Endothelial cell of umbilical vein (primary cell): ENCODE measurements around the gene OR5D16. TPM values are rescaled to one million over a fixed set of nuclear protein-coding genes. Genes with fewer than 3 reads are reported as not detected.

Experiments used
- BruUV-seq: library from RNA; stranded (reverse); fragments of 400-500 nt; replicated peaks from 2 replicates; lab custom pipeline; 2021; lab: Mats Ljungman, UMichigan
- CTCF ChIA-PET: fragments of 300-600, 350-600 bp; sonication (Branson Sonifier 250); formaldehyde crosslinking; loops from one replicate; lab custom pipeline; 2021; ENCODE audit warnings: antibody characterized with exemption, inconsistent platforms; lab: Charles Lee
- POLR2A ChIA-PET: fragments of 300-600, 350-600 bp; sonication (Branson Sonifier 250); formaldehyde crosslinking; loops from one replicate; lab custom pipeline; 2021; ENCODE audit warnings: antibody characterized with exemption, inconsistent platforms; lab: Charles Lee
- DNase-seq: peaks from one replicate; pipeline ENCODE4 v3.0.0-alpha.2; 2011; ENCODE audit warnings: low read depth, low spot score
- FAIRE-seq: peaks from 2 replicates; lab custom pipeline; 2011; peaks lifted over from hg19 to GRCh38; lab: Jason Lieb, UNC
- H2AFZ ChIP-seq: 2 replicates; pipeline ENCODE4 v1.6.0; 2012; ENCODE audit warnings: low read depth, low read length, control low read depth, inconsistent platforms
- H3K27ac ChIP-seq: 2 replicates; pipeline ENCODE4 v1.5.1; 2011; ENCODE audit warnings: low read depth, mild to moderate bottlenecking, control low read depth, low read length, moderate library complexity; ENCODE audit not compliant: insufficient read depth
- H3K27me3 ChIP-seq, 2 experiments: 2 replicates each; pipeline versions ENCODE4 v1.6.0 to v1.6.1; 2011; ENCODE audit warnings: low read length in 2 of 2, mixed read lengths in 1 of 2; ENCODE audit not compliant: control insufficient read depth in 2 of 2, insufficient read depth in 2 of 2
- H3K36me3 ChIP-seq, 2 experiments: 2 replicates in 1 of 2; 3 replicates in 1 of 2; pipeline ENCODE4 v1.5.1; 2011; ENCODE audit warnings: low read length in 2 of 2, mild to moderate bottlenecking in 1 of 2, moderate library complexity in 1 of 2; ENCODE audit not compliant: control insufficient read depth in 2 of 2, insufficient read depth in 2 of 2; ENCODE audit errors: extremely low read depth in 1 of 2
- H3K4me1 ChIP-seq: 3 replicates; pipeline ENCODE4 v1.5.1; 2011; ENCODE audit warnings: mild to moderate bottlenecking, low read length; ENCODE audit not compliant: control insufficient read depth, insufficient read depth; ENCODE audit errors: extremely low read depth
- H3K4me2 ChIP-seq: 2 replicates; pipeline ENCODE4 v1.6.1; 2011; ENCODE audit warnings: low read length, control low read depth, mixed read lengths; ENCODE audit not compliant: insufficient read depth
- H3K4me3 ChIP-seq, 3 experiments: fragments of 200-600 bp in 1 of 3; sonication (generic), shearing (Covaris generic) in 1 of 3; replicated peaks in 1 of 3; 2 replicates each; pipeline ENCODE4 v1.5.1; 2011 to 2016; ENCODE audit warnings: control low read depth in 3 of 3, low read length in 3 of 3, mild to moderate bottlenecking in 2 of 3, inconsistent platforms in 1 of 3, low read depth in 1 of 3, moderate library complexity in 1 of 3; ENCODE audit not compliant: insufficient read depth in 1 of 3
- H3K79me2 ChIP-seq: 2 replicates; pipeline ENCODE4 v1.6.0; 2012; ENCODE audit warnings: low read length, inconsistent platforms; ENCODE audit not compliant: control insufficient read depth, insufficient read depth
- H3K9ac ChIP-seq: replicated peaks from 2 replicates; pipeline ENCODE3; 2011; ENCODE audit warnings: low read length, control low read depth; ENCODE audit not compliant: insufficient read depth; ENCODE audit errors: extremely low read depth
- H3K9me1 ChIP-seq: replicated peaks from 3 replicates; pipeline ENCODE4 v1.6.0; 2011; ENCODE audit warnings: mild to moderate bottlenecking, low read length; ENCODE audit not compliant: control insufficient read depth, insufficient read depth; ENCODE audit errors: extremely low read depth
- H3K9me3 ChIP-seq: replicated peaks from 2 replicates; pipeline ENCODE4 v1.5.1; 2012; ENCODE audit warnings: low read length, inconsistent platforms; ENCODE audit not compliant: control insufficient read depth, insufficient read depth
- H4K20me1 ChIP-seq: replicated peaks from 2 replicates; pipeline ENCODE3; 2011; ENCODE audit warnings: mild to moderate bottlenecking, low read length; ENCODE audit not compliant: control insufficient read depth, insufficient read depth; ENCODE audit errors: extremely low read depth
- CTCF ChIP-seq, 2 donors: IDR thresholded peaks; 1 replicate in 1 of 2; 2 replicates in 1 of 2; pipeline ENCODE4 v1.5.1; 2011; ENCODE audit warnings: low read length in 2 of 2, mild to moderate bottlenecking in 2 of 2, moderate library complexity in 2 of 2, control low read depth in 1 of 2, inconsistent platforms in 1 of 2, low read depth in 1 of 2; ENCODE audit not compliant: insufficient read depth in 1 of 2; ENCODE audit errors: extremely low read depth in 1 of 2
- EZH2 ChIP-seq: IDR thresholded peaks from 2 replicates; pipeline ENCODE4 v1.6.1; 2012; ENCODE audit warnings: borderline replicate concordance, low read depth, mild to moderate bottlenecking, moderate library complexity, low read length, inconsistent platforms; ENCODE audit not compliant: severe bottlenecking
- FOS ChIP-seq: IDR thresholded peaks from 2 replicates; pipeline ENCODE4 v1.6.1; 2011; ENCODE audit warnings: mild to moderate bottlenecking, low read length, moderate library complexity, borderline replicate concordance; ENCODE audit not compliant: insufficient read depth
- GATA2 ChIP-seq: IDR thresholded peaks from 2 replicates; pipeline ENCODE4 v1.7.0; 2011; ENCODE audit warnings: low read depth, mild to moderate bottlenecking, moderate library complexity, mixed read lengths, low read length; ENCODE audit not compliant: insufficient read length, insufficient read depth
- JUN ChIP-seq: IDR thresholded peaks from 2 replicates; pipeline ENCODE4 v1.6.1; 2011; ENCODE audit warnings: borderline replicate concordance, low read depth; ENCODE audit not compliant: insufficient read length, insufficient read depth
- MYC ChIP-seq: IDR thresholded peaks from one replicate; pipeline ENCODE4 v1.6.1; 2011; ENCODE audit warnings: mild to moderate bottlenecking, low read depth, low read length
- POLR2A ChIP-seq: IDR thresholded peaks from 2 replicates; pipeline ENCODE4 v1.6.1; 2012; ENCODE audit warnings: low read depth, mild to moderate bottlenecking, control low read depth, low read length
- POLR2AphosphoS5 ChIP-seq: IDR thresholded peaks from 2 replicates; pipeline ENCODE4 v1.6.1; 2012; ENCODE audit warnings: low read depth, mild to moderate bottlenecking, control low read depth, low read length, moderate library complexity; ENCODE audit not compliant: insufficient read depth
- dilution Hi-C: fragments of 300-500 bp; cut with MboI; formaldehyde crosslinking; loops from one replicate; pipeline ENCODE4 v1.15.0; 2019; ENCODE audit warnings: low sequenced_read_pairs; ENCODE audit not compliant: extremely low pct_ligation_motif_present
- intact Hi-C: fragments of 100-400 bp; cut with micrococcal nuclease; formaldehyde crosslinking; loops from one replicate; pipeline ENCODE4 v1.10.0; 2022
- polyA plus RNA-seq, 4 experiments: library from polyadenylated mRNA; depleted of rRNA in 3 of 4; stranded (reverse) in 3 of 4; unstranded in 1 of 4; fragments of >200 nt; gene quantifications; 2 replicates each; pipeline versions ENCODE4 v1.2.1 to v1.2.3, GENCODE V29; 2011 to 2012; ENCODE audit warnings: missing spikeins in 1 of 4
- total RNA-seq: library from RNA; stranded (reverse); gene quantifications from 2 replicates; pipeline ENCODE4 v1.2.3, GENCODE V29; 2021
- TF ChIP-seq, protein P1 (sequence below): IDR thresholded peaks from 2 replicates; pipeline ENCODE4 v1.6.1; 2011; ENCODE audit not compliant: insufficient read depth, insufficient read length

OR5D16 gene
- total and polyA plus RNA-seq, 2 donors (not counting 3 experiments of a cell fraction or from before 2014, with no cell fraction given), result not detected

DNA sequence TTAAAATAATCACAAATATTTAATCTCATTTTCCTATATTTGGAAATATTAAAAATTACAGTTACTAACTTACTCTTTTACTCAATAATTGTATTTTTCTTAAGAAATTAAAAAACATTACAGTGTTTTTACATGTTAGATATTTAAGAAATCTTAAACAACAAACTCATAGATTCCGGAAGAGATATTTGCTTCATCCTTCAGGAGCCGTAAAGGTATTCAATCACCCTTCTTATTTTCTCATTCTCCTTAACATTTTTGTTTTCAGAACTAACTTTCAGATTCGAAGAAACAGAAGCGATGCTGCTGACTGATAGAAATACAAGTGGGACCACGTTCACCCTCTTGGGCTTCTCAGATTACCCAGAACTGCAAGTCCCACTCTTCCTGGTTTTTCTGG is 19.2 kb upstream of the OR5D16 start, which contains the start of gene OR5D18:
Gene OR5D18, plus strand, starts transcription at position 301 of the 400 bp plus-strand sequence. Its CDS starts 0 bp downstream, at position 301.
- FAIRE-seq (no peak), DNase-seq (no peak)
- Histone ChIP-seq H3K9me1 (no peaks in the 10 kb centered on the region), H4K20me1 (no peaks in the 10 kb centered on the region), H3K27me3 (no peaks in the 10 kb centered on the region), H3K36me3 (no peaks in the 10 kb centered on the region), H3K9me3 (peaks cover 3% of the 10 kb centered on the region), H3K4me2 (no peak within 1 kb of the TSS), H3K4me1 (no peaks in the 10 kb centered on the region), H3K4me3 (no peak within 1 kb of the TSS), H3K9ac (no peak within 1 kb of the TSS), H3K79me2 (no peaks in the 10 kb centered on the region), H2AFZ (no peak within 1 kb of the TSS), H3K27ac (no peak within 1 kb of the TSS)
- dilution Hi-C loops (no loop called here), intact Hi-C loops (no loop called here)
- BruUV-seq, result no TSS peak
- ChIA-PET POLR2A (no interaction called here), CTCF (no interaction called here)
- TF ChIP-seq POLR2AphosphoS5, result no peak
- TF ChIP-seq JUN, result no peak
- no peak for TF ChIP-seq CTCF (IDR thresholded peaks at IDR 0.05; ENCODE audit: extremely low read depth in 1 of 2, insufficient read depth in 1 of 2, low read depth in 1 of 2, low read length in 2 of 2)
- TF ChIP-seq FOS, result no peak

DNA sequence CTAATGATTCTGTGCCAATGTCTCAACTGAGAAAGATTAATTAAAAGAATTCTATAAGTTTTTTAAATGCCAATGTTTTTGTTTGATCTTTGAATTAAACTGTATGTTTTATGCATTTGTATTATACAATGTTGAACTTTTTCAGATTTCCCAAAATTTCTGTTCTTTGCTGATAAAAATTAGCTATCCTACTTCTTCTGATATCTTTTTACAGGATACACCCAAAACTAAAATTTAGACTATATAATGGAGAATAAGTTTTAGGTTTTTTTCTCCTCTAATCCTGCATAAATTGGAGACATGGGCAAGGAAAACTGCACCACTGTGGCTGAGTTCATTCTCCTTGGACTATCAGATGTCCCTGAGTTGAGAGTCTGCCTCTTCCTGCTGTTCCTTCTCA is 11.6 kb upstream of the OR5D16 start, which contains the start of gene OR5L2:
Gene OR5L2, plus strand, starts transcription at position 301 of the 400 bp plus-strand sequence. Its CDS starts 0 bp downstream, at position 301.
- H3K4me1 ChIP-seq, result no peaks in the 10 kb centered on the region
- H3K4me3 ChIP-seq, result no peak within 1 kb of the TSS
- H3K9ac ChIP-seq, result no peak within 1 kb of the TSS
- H3K36me3 ChIP-seq, result no peaks in the 10 kb centered on the region
- ChIA-PET POLR2A (no interaction called here), CTCF (no interaction called here)
- dilution Hi-C loops, result no loop called here
- no peak within 1 kb of the TSS for H3K4me2 ChIP-seq
- H2AFZ ChIP-seq, result no peak within 1 kb of the TSS
- H3K9me1 ChIP-seq, result no peaks in the 10 kb centered on the region
- no peaks in the 10 kb centered on the region for H3K79me2 ChIP-seq
- TF ChIP-seq EZH2, result no peak
- no peak for TF ChIP-seq MYC
- no peak for TF ChIP-seq FOS
- TF ChIP-seq POLR2AphosphoS5, result no peak
- TF ChIP-seq CTCF (IDR thresholded peaks at IDR 0.05; ENCODE audit: extremely low read depth in 1 of 2, insufficient read depth in 1 of 2, low read depth in 1 of 2, low read length in 2 of 2), result no peak
- TF ChIP-seq, protein P1, sequence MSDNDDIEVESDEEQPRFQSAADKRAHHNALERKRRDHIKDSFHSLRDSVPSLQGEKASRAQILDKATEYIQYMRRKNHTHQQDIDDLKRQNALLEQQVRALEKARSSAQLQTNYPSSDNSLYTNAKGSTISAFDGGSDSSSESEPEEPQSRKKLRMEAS, result no peak
- no peak for TF ChIP-seq POLR2A
- no peak for TF ChIP-seq GATA2
- TF ChIP-seq JUN, result no peak
- H4K20me1 ChIP-seq, result no peaks in the 10 kb centered on the region
- DNase-seq (no peak), FAIRE-seq (no peak)
- intact Hi-C loops, result no loop called here
- BruUV-seq, result no TSS peak
- peaks cover 7% of the 10 kb centered on the region for H3K9me3 ChIP-seq
- H3K27ac ChIP-seq, result no peak within 1 kb of the TSS
- no peaks in the 10 kb centered on the region for H3K27me3 ChIP-seq
